GM19328 (cell line): ENCODE measurements around the gene OAT.
"Not testable (repeated sequence)": the region's sequence is repeated elsewhere in the genome, so short reads cannot be mapped to it uniquely, and the experiment has no call there.

ENCODE experiments used
- ATAC-seq: cut with Tn5 transposase; IDR thresholded peaks from one replicate; pipeline ENCODE4 v1.9.1; 2021; ENCODE audit warnings: mild to moderate bottlenecking, moderate library complexity; ENCODE audit not compliant: unreplicated experiment

OAT gene

DNA sequence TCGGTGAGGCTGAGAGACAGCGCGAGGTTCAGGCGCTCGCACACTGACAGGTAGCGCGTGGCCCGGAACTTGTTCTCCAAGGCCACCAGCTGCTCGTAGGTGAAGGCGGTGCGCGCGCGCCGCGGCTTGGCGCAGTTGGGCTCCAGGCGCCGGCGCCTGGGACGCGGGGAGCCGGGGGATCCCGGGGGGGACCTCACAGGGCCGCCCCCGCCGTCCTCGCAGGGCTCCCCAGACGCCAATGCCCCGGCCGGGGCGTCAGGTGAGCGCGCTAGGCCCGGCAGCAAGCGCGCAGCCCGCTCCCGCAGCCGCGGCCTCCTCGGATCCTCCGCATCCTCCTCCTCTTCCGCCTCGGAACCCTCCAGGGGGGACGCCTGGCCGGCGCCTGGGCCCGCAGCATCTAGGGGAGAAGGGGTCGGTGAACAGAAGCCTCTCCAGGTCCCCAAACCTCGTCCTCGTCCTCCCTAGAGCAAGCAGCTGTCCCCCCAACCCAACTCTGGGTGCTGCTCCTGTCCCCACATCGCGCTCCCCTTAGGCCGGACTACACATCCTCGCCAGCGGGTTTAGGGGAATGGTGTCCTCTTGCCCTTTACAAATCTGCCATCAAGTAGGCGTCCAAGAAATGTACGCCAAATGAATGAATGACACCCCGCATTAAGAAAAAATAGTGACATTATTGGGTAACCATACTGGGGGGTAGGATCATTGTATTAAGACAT lies 29.2 kb upstream of the OAT start:
- ATAC-seq: no peak

- no peak for ATAC-seq
These were observed 28.4 kb upstream of the OAT start for GRCh38 chr10:124446830-124447750.

DNA sequence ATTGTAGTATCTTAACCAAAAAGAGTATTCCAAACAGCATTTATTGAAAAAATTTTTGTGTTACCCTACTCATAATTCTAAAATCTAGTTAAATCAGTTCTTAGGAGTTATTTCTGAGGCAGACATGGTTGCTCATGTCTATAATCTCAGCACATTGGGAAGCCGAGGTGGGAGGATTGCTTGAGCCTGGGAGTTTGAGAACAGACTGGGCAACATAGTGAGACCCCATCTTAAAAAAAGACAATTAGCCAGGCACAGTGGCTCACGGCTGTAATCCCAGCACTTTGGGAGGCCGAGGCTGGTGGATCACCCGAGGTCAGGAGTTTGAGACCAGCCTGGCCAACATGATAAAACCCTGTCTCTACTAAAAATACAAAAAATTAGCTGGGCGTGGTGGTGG lies 23.0 kb upstream of the OAT start:
- ATAC-seq: not testable (repeated sequence)

GRCh38 chr10:124436191-124436638 lies 17.5 kb upstream of the OAT start:
- no peak for ATAC-seq

GRCh38 chr10:124435683-124436082 lies 17.0 kb upstream of the OAT start:
- not testable (repeated sequence) for ATAC-seq

DNA sequence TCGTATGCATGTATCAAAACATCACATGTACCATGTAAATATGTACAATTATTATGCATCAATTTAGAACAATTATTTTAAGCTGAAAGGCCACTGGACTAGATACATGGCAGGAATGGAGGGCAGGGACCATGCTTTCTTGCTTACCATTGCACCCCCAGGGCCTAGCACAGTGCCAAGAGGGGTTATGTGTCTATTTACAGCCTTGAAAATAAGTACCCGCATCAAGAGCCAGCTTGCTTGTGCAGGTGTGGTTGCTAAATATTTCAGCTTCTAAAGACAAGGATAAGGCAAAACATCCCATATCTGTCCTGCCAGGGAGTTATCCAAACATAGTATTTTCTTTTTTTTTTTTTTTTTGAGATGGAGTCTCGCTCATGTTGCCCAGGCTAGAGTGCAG lies 14.7 kb upstream of the OAT start:
- no peak for ATAC-seq

- ATAC-seq: no peak
These were observed 11.4 kb upstream of the OAT start for GRCh38 chr10:124430077-124430476.

DNA sequence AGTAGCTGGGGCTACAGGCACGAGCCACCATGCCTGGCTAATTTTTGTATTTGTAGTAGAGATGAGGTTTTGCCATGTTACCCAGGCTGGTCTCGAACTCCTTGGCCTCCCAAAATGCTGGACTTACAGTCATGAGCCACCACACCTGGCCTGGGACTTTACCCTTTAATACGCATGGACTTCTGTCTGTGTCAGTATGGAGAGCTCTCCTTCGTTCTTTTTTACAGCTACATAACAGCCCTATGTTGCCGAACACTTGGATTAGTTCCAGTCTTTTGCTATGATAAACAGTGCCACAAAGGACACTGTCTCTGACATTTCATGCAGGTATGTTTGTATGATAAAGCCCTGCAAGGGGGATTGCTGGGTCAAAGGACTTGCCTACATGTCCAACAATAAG lies 10.9 kb upstream of the OAT start:
- no peak for ATAC-seq

- ATAC-seq: no peak
These were observed 9.6 kb upstream of the OAT start for GRCh38 chr10:124428207-124428777.

DNA sequence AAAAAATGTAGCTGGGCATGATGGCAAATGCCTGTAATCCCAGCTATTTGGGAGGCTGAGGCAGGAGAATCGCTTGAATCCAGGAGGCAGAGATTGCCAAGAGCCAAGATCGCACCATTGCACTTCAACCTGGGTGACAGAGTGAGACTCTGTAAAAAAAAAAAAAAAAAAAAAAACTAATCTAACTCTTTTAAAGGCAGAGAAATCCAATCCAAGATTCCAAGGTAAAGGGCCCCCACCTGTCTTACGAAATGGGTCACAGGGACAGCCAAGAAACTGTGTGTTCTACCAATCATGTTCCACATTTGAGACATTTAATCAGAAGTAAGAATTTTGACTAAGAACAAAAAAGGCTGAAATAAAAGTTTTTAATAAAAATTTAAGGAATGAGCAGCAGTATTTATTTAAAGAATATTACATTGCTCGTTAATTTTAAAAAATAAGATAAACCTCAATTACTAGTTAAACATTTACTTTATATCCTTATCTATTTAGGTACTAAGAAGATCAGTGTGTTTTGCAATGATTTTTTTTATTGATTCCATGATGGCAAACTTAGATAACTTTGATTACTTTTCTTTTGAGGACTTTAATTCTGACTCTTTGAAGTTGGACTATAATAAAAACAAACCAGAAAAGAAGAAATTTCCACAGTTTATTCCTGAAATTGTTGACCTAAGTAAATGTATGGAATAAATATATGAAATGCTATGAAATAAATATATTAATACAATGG lies 6.7 kb upstream of the OAT start:
- ATAC-seq: no peak

GRCh38 chr10:124423813-124424212 lies 5.1 kb upstream of the OAT start:
- ATAC-seq: no peak

DNA sequence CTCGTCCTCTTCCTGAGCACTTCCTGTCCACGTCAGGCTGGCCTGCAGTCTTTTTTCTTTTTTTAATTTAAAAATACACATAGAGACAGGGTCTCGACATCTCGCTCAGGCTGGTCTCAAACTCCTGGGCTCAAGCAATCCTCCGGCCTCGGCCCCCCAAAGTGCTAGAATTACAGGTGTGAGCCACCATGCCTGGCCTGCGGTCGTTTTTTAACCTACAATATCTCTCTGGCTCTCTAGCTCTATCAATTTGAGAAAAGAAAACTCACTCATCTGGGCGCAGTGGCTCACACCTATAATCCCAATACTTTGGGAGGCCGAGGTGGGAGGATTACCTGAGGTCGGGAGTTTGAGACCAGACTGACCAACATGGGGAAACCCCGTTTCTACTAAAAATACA lies 4.0 kb upstream of the OAT start:
- ATAC-seq: no peak

DNA sequence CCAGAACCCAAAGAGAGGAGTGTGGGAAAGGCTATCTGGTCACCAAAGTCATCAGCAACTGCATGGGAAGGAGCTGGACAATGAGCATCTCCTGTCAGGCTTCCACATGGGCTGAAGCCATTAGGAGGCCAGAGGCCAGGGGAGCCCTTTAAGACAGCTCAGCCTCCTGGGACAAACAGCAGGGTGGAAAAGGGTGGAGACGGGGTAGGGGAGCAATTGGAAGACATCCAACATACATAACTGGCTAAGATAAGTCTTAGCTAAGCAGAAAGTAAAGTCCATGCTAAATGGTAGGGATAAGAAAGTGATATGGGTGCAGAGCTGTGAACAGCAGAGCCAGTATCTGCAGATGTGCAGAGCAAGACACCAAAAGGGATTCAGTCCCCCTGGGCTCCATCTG lies 1.5 kb upstream of the OAT start:
- ATAC-seq: no peak

DNA sequence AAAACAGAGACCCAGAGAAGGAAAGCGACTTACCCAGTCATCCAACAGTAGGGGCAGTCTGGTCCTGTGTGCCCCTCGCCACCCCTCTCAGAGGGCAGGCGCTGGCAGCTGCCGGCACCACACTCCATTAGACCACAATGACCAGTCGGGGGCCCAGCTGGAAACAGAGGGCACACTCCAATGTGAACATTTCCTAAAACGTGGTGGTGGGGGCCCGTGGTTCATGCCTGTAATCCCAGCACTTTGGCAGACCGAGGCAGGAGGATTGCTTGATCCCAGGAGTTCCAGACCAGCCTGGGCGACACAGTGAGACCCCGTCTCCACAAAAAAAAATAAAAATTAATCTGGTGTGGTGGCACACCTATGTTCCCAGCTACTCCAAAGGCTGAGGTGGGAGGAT lies 912 bp upstream of the OAT start:
- no peak for ATAC-seq

DNA sequence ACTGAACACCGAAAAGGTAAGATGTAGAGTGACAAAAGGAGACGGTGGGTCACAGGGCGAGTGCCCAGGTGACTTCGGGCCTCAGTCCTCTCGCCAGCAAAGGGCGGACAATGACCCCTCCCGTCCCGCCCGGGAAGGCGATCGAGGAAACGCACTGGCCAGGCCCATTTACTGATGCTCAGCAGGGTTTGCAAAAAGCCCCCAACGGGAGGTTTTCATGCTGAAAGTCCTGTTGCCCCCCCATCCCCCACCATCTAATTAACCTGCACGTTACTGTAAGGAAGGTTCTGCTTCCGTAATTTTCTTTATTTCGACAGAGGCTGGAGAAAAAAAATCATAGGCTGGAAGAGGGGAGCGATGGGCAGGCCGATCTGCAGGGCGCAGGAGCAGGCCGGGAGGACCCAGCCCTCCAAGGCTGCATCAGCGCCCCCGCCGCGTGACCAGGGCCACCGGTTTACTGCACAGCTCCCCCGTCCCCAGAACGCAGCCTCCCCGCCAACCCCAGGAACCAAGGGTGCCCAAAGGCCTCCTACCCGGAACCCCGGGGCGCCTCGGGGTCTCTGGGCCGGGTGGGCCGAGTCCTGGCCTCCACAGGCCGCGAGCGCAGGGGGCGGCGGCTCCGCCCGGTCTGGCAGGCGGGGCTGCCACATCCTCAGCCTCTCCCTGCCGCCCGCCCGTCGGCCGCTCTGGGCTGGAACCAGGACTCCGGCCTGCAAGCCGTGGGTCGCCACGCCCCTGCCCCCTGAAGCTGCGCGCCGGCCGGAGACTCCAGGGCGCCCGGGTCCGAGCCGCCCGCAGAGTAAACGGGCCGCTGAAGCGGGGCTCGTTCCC lies 613 bp downstream of the OAT start:
- peak; percentile 32 for ATAC-seq

DNA sequence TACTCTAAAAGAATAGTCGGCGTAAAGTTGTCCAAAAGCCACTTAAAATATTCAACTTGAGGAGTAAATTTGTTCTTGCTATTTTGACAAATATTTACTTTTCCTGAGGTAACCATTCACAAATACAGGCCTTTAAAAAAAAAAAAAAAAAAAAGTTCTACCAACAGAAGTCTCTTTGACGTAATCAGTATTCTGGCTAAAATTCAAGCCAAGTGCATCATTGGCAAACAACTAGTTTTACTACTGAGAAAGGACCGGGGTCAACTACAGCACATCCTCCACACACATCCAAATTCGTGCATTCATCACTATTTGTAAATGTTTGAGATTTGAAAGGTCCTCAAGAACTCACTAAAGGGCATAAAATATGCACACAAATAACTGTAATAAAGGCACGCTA lies 2.0 kb downstream of the OAT start:
- no peak for ATAC-seq

DNA sequence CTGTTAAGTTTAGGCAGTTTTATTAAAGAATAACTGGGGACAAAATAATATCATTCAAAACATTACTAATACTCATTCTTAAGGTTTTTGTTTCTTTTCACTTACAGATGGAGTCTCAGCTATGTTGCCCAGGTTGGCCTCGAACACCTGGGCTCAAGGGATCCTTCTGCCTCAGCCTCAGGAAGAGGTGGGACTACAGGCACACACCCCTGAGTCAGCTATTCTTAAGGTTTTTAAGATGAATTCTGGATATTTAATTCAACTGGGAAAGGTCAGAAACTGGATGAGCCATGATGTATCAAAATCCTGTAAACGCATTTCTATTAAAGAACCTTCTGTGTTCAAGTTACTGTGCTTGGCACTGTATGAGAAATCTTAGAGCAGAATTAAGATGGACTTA lies 3.5 kb downstream of the OAT start:
- no peak for ATAC-seq

DNA sequence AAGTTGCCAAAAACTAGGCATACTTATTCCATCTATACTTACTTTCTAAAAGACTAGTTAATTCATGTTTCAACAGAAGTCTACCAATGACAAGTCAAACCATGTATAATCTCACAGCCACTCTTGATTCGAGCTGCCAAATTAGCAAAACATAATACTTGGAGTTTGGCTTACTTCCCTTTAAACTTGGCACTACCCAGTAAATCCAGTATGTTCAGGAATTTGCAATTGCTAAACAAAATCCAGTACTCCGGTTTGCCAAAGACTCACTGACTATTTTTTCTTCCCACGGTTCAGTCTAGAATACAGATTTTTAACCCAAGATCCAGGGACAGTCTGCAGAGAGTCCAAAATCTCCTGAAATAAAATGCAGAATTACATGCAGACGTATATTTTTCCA lies 4.6 kb downstream of the OAT start:
- ATAC-seq: no peak

DNA sequence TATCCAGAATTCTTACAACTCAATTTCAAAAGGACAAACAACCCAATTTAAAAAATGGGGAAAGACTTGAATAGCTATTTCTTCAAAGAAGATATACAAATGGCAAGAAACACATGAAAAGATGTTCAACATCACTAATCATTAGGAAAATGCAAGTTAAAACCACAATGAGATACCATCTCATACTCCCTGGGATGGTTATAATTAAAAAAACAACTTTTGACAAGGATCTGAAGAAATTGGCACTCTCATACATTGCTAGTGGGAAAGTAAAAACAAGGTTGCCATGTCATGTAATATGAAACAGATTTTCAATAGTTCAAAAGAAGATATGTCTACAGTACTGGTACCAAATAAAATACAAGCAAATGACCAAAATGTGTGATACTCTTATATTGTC lies 9.0 kb downstream of the OAT start:
- no peak for ATAC-seq

- ATAC-seq: no peak
These were observed 10.4 kb downstream of the OAT start for GRCh38 chr10:124408357-124408756.
